ENCODE data around the gene CAMK2D.

CAMK2D gene

GRCh38 chr4:113504422-113504821 is 257.1 kb downstream of the CAMK2D start:
- DNase-seq = no peak

- no peak for DNase-seq
Measured at GRCh38 chr4:113503691-113504090, 257.8 kb downstream of the CAMK2D start.

- DNase-seq = no peak
Measured at GRCh38 chr4:113502906-113503305, 258.6 kb downstream of the CAMK2D start.

GRCh38 chr4:113502476-113502875 is 259.1 kb downstream of the CAMK2D start:
- peak; percentile 39 for DNase-seq

- no peak for DNase-seq
Measured at GRCh38 chr4:113500424-113500823, 261.1 kb downstream of the CAMK2D start.

GRCh38 chr4:113499696-113500095 is 261.8 kb downstream of the CAMK2D start:
- DNase-seq = peak; percentile 75

GRCh38 chr4:113499166-113499565 is 262.4 kb downstream of the CAMK2D start:
- no peak for DNase-seq

GRCh38 chr4:113497154-113497884 is 264.2 kb downstream of the CAMK2D start:
- DNase-seq = no peak

- DNase-seq = no peak
Measured at GRCh38 chr4:113496698-113497097, 264.8 kb downstream of the CAMK2D start.

GRCh38 chr4:113495790-113496189 is 265.7 kb downstream of the CAMK2D start:
- no peak for DNase-seq

- DNase-seq = no peak
Measured at GRCh38 chr4:113483131-113483530, 278.4 kb downstream of the CAMK2D start.

- DNase-seq = no peak
Measured at GRCh38 chr4:113482325-113482724, 279.2 kb downstream of the CAMK2D start.

- DNase-seq = no peak
Measured at GRCh38 chr4:113481820-113482219, 279.7 kb downstream of the CAMK2D start.

- no peak for DNase-seq
Measured at GRCh38 chr4:113480109-113480508, 281.4 kb downstream of the CAMK2D start.

- no peak for DNase-seq
Measured at GRCh38 chr4:113478032-113478431, 283.5 kb downstream of the CAMK2D start.

- peak; percentile 22 for DNase-seq
Measured at GRCh38 chr4:113476800-113477199, 284.7 kb downstream of the CAMK2D start.

- peak; percentile 88 for DNase-seq
Measured at GRCh38 chr4:113474017-113474416, 287.5 kb downstream of the CAMK2D start.

GRCh38 chr4:113472864-113473263 is 288.7 kb downstream of the CAMK2D start:
- no peak for DNase-seq

GRCh38 chr4:113471146-113471860 is 290.2 kb downstream of the CAMK2D start:
- DNase-seq = no peak

GRCh38 chr4:113469926-113470325 is 291.6 kb downstream of the CAMK2D start:
- no peak for DNase-seq

GRCh38 chr4:113469023-113469390 is 292.5 kb downstream of the CAMK2D start:
- no peak for DNase-seq

- peak; percentile 99 for DNase-seq
Measured at GRCh38 chr4:113468165-113469022, 293.1 kb downstream of the CAMK2D start.

- peak; percentile 53 for DNase-seq
Measured at GRCh38 chr4:113467581-113467980, 294.0 kb downstream of the CAMK2D start.

- DNase-seq = no peak
Measured at GRCh38 chr4:113462286-113462685, 299.3 kb downstream of the CAMK2D start.

Measured in fibroblast of skin of right quadriceps (primary cell).